SK-N-MC (cell line): ENCODE data around the gene HSPB1.

Experiments
- DNase-seq: peaks from one replicate; pipeline ENCODE4 v3.0.0-alpha.2; 2011; ENCODE audit warnings: low read depth, low spot score
- H3K27ac ChIP-seq: fragments of 200-600 bp; sonication (generic); 2 replicates; pipeline ENCODE4 v1.5.1; 2016; ENCODE audit warnings: mixed run types
- H3K36me3 ChIP-seq: fragments of 200-600 bp; sonication (generic); 2 replicates; pipeline ENCODE4 v1.6.1; 2017; ENCODE audit warnings: antibody characterized with exemption, low read length, mixed read lengths; ENCODE audit not compliant: insufficient read depth
- H3K4me3 ChIP-seq: fragments of 200-600 bp; sonication (generic); 2 replicates; pipeline ENCODE4 v1.5.1; 2016
- H3K9ac ChIP-seq: fragments of 200-600 bp; sonication (generic); 2 replicates; pipeline ENCODE4 v1.8.0; 2017; ENCODE audit warnings: mixed run types, mixed read lengths; ENCODE audit not compliant: insufficient read length
- H3K9me3 ChIP-seq: fragments of 200-600 bp; sonication (generic); 2 replicates; pipeline ENCODE4 v1.6.1; 2017; ENCODE audit warnings: low read depth, mild to moderate bottlenecking, antibody characterized with exemption, low read length, moderate library complexity, mixed read lengths
- EZH2 ChIP-seq: fragments of 200-600 bp; sonication (generic); IDR thresholded peaks from one replicate; pipeline ENCODE4 v1.6.1; 2017; ENCODE audit warnings: antibody characterized with exemption
- FOXP2 ChIP-seq: optimal IDR thresholded peaks from 2 replicates; pipeline ENCODE3; 2011; ENCODE audit warnings: mild to moderate bottlenecking, moderate library complexity; ENCODE audit not compliant: insufficient read depth; ENCODE audit errors: extremely low read length, control extremely low read depth
- POLR2AphosphoS5 ChIP-seq: IDR thresholded peaks from 2 replicates; pipeline ENCODE4 v1.6.1; 2012; ENCODE audit warnings: mild to moderate bottlenecking, low read depth, low read length, borderline replicate concordance

The HSPB1 gene

DNA sequence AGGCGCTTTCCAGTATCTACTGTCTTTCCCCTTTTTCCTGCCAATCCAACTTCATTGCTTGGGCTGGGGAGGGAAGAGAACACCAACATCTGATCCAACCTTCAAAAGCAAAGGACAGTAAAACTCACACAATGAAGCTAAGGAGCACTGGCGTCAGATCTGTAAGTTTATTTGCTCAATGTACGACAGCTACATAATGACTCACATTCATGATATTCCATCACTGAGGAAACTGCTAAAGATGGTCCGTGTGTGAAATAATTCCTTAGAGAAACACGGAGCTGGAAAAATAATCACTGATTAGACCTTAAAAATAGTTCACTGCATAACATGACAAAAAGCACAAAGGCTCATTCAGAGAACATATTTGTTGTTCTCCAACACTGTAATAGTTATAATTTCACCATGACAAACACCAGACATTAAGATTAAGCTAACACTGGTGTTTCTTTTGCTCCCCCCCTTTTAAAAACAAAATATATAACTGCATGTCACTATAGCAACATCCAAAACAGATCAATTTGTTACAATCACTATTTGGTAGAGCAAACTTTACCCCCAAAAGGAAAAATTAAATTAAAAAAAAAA lies 24.3 kb downstream of the HSPB1 start:
- no peaks in the 10 kb centered on the region for H3K9me3 ChIP-seq
- H3K9ac ChIP-seq = no peak overlapping the region
- H3K36me3 ChIP-seq = peaks cover 58% of the 10 kb centered on the region
- no peak for DNase-seq
- TF ChIP-seq EZH2 = no peak
- no peak for TF ChIP-seq FOXP2
- H3K27ac ChIP-seq = peak overlapping the region; percentile 62; the same call in 1 of the 2 replicates
- H3K4me3 ChIP-seq = no peak overlapping the region

DNA sequence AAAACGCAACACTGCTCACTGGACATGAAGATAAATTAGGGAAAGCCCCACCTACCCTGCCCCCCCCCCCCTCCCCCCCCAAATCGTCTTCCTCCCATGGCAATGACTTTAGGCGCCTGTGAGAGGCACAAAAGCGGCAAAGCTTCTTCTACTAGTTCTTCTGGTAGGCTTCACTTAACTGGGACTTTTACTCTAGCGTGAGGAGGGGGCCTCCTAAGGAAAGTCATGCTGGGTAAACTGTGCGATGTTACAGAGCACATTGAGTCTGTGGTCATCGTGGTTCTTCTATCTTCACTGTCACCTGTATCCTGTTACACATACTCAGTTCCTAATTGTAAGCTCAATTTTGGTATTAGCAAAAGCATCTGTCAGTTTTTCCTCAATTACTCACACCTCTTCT lies 25.1 kb downstream of the HSPB1 start:
- Histone ChIP-seq H3K9ac (no peak overlapping the region), H3K36me3 (peaks cover 66% of the 10 kb centered on the region), H3K27ac (no peak overlapping the region), H3K9me3 (no peaks in the 10 kb centered on the region), H3K4me3 (no peak overlapping the region)
- DNase-seq = no peak
- TF ChIP-seq EZH2 (no peak), FOXP2 (no peak), POLR2AphosphoS5 (no peak)

DNA sequence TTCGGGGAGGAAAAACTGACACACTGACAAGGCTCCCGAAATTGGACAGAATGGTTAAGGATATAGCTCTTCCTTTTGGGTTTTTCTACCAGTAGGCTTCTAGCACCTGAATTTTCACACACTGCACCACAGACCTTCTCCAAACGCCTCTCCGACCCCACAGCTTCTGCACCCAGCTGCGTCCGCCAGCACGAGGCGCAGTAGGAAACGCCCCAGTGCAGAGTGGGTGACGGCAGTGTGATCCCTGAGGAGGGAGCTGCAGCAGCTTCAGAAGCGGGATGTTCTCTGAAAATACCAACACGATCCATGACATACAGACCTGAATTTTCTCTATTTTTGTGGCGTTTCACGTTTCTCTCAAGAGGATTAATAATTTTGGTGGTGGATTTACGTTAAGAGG lies 25.9 kb downstream of the HSPB1 start:
- no peaks in the 10 kb centered on the region for H3K9me3 ChIP-seq
- H3K4me3 ChIP-seq = no peak overlapping the region
- peaks cover 70% of the 10 kb centered on the region for H3K36me3 ChIP-seq
- H3K27ac ChIP-seq = no peak overlapping the region
- no peak overlapping the region for H3K9ac ChIP-seq
- DNase-seq = no peak
- no peak for TF ChIP-seq FOXP2
- TF ChIP-seq EZH2 = no peak
- no peak for TF ChIP-seq POLR2AphosphoS5

DNA sequence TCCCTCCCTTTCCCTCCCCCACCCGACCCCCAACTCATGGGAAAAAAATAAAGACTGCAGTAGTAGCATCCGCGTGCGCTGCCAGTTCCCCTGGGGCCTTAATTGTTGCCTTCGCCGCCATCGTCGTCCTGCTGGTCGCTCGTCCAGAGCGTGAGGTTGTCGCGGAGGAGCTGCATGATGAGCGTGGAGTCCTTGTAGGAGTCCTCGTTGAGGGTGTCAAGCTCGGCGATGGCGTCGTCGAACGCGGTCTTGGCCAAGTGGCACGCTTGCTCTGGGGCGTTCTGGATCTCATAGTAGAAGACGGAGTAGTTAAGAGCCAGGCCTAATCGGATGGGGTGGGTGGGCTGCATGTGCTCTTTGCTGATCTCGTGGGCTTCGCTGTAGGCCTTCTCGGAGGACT lies 27.0 kb downstream of the HSPB1 start:
- DNase-seq = no peak
- H3K36me3 ChIP-seq = peaks cover 81% of the 10 kb centered on the region
- TF ChIP-seq POLR2AphosphoS5 (0 out of 2 replicates have a peak, but pooled peaks have one; percentile 10), EZH2 (no peak)
- no peaks in the 10 kb centered on the region for H3K9me3 ChIP-seq
- H3K9ac ChIP-seq = no peak overlapping the region
- H3K4me3 ChIP-seq = no peak overlapping the region
- no peak overlapping the region for H3K27ac ChIP-seq

DNA sequence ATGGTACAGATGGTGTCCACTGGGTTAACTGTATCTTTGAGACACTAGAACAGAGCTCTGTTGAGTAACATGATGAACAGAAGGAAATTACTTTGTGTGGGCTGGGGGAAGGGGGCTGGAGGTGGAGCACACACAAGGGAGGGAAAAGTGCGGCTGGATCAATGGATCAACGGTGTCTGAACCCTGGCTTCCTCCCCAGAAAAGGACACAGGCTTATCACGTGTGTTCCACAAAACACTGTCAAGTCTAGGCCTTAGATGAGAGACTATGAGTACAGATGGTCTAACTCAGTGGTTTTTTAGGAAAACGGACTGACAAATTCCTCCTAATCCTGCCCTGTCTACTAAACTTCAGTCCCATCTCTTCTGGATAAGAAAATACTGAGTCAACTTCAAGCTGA lies 27.8 kb downstream of the HSPB1 start:
- H3K27ac ChIP-seq = 0 out of 2 replicates have a peak overlapping the region, but pooled peaks have one; percentile 5
- no peak overlapping the region for H3K4me3 ChIP-seq
- TF ChIP-seq EZH2 (no peak), FOXP2 (no peak), POLR2AphosphoS5 (no peak)
- H3K9me3 ChIP-seq = no peaks in the 10 kb centered on the region
- no peak overlapping the region for H3K9ac ChIP-seq
- H3K36me3 ChIP-seq = peaks cover 81% of the 10 kb centered on the region
- DNase-seq = no peak

DNA sequence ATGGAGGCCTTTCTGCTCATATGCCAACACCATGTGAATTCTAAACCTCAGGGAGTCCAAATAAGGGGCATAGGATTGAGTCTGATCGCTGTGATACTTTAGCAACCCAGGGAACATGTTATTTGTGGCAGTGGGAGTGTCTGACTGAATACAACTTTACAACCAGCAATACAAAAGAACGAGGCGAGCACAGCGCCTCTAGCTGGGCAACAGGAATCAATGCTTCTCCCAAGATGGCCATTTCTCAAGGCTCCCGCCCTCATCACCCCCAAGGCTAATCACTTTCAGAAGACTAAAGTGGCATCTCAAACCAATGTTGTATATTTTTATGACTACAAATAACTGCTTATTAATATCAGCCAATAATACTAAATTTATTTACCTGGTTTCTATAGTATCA lies 28.2 kb downstream of the HSPB1 start:
- no peaks in the 10 kb centered on the region for H3K9me3 ChIP-seq
- peaks cover 79% of the 10 kb centered on the region for H3K36me3 ChIP-seq
- 0 out of 2 replicates have a peak overlapping the region, but pooled peaks have one; percentile 5 for H3K27ac ChIP-seq
- DNase-seq = no peak
- H3K4me3 ChIP-seq = no peak overlapping the region
- TF ChIP-seq FOXP2 (no peak), POLR2AphosphoS5 (no peak), EZH2 (no peak)
- H3K9ac ChIP-seq = no peak overlapping the region

DNA sequence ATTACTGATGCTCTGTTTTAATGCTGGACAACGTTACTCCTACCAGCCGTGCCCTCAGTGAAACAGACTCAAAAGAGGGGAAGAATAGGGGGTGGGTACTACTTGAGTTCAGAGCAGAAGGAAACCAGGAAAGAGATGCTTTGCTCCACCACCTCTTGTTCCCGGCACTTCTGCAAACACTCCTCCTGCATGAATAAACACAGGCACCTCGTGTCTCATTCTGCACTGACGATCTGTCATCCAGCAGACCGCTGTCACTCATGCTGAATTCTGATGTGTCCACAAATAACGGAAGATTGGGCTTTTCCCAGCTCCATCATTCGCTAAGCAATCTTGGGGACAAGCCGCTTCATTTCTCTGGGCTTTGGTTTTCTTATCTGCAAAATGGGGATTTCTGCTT lies 29.6 kb downstream of the HSPB1 start:
- TF ChIP-seq FOXP2 = no peak
- TF ChIP-seq EZH2 = no peak
- no peak for TF ChIP-seq POLR2AphosphoS5
- Histone ChIP-seq H3K4me3 (no peak overlapping the region), H3K9ac (no peak overlapping the region), H3K27ac (no peak overlapping the region), H3K9me3 (no peaks in the 10 kb centered on the region), H3K36me3 (peaks cover 82% of the 10 kb centered on the region)
- no peak for DNase-seq

DNA sequence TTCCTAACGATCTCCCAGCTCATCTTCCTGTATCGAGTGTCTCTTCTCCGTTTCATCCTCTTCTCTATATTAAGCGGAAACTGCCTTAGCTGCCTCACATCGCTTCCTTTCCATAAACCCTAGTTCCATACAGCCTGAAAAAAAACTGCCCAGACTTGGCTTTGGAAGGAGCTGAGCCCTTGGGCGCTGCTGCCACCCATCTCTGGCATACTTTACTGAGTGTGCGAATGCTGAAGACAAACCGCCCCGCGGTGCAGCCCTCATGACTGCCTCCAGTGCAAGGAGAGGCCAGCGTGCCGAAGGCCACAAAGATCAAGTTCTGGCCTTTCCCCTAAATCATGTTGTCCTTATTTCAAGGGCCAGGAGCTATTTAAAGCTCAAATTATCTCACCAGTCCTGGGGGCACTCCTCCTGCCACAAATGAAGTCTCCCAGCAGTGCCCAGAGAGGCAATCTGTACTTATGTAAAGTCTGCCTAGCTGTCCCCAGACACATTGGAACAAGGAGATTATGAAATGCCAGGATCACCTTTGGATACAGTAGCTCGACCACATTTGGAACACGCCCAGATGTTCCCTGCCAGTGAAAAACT lies 31.1 kb downstream of the HSPB1 start:
- H3K9ac ChIP-seq = no peak overlapping the region
- H3K27ac ChIP-seq = peak overlapping the region; percentile 26
- DNase-seq = no peak
- H3K4me3 ChIP-seq = no peak overlapping the region
- peaks cover 84% of the 10 kb centered on the region for H3K36me3 ChIP-seq
- no peak for TF ChIP-seq POLR2AphosphoS5
- no peak for TF ChIP-seq FOXP2
- TF ChIP-seq EZH2 = no peak
- H3K9me3 ChIP-seq = no peaks in the 10 kb centered on the region
